GM18870 (cell line): ENCODE data around the gene LPP.

Experiments used
- ATAC-seq: cut with Tn5 transposase; IDR thresholded peaks from one replicate; pipeline ENCODE4 v1.9.1; 2021; ENCODE audit warnings: moderate library complexity; ENCODE audit not compliant: unreplicated experiment

The LPP gene

DNA sequence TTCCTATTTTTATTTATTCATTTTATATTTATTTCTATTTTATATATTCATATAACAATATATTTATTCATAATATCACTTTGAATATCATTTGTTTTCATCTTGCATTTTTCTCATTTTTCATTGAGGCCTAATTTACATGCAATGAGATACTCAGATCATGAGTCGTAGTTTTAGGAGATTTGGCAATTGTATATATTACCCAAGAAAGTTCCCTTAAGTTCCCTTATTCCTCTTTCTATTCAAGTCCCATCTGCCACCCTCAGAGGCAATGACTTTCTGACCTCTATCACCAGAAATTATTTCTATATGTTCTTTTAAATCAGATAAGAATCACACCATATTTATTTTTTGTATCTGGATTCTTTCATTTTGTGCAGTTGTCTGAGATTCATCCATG, 688.7 kb downstream of the LPP start:
- ATAC-seq: no peak

DNA sequence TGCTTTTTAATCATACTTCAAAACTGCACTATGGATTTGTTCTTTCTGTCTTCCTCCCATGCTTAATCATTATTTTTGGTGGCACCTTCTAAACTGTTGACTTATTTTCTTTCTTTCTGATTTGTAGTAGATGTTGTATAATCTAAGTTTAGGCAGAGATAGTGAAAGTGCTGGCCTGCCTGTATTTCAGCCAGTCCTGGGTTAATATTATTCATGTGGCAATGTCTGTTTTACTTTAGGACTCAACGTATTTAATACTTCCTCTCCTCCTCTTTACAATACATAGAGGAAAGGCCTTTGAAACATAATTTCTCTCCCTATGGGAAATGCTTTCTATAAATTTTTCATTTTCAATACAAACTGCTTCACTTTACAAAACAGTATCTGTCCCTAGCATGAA, 690.1 kb downstream of the LPP start:
- no peak for ATAC-seq

DNA sequence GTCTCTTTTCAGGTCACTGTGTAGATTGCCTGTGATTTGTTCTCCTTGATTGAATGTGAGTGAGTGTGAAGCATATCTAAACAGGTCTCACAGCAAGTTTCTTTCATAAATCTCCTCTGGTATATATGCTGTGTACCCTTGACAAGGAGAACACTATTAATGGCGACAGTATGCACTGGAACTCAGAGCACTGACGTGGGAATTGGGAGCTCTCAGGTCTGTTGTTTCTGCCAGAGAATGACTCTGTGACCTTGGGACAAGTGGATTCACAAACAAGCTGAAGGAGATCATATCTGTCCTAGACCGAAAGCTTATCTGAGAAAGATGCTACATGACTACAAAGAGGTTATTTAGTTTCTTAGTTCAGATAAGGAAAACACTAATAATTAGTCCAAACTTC, 691.6 kb downstream of the LPP start:
- ATAC-seq: no peak

DNA sequence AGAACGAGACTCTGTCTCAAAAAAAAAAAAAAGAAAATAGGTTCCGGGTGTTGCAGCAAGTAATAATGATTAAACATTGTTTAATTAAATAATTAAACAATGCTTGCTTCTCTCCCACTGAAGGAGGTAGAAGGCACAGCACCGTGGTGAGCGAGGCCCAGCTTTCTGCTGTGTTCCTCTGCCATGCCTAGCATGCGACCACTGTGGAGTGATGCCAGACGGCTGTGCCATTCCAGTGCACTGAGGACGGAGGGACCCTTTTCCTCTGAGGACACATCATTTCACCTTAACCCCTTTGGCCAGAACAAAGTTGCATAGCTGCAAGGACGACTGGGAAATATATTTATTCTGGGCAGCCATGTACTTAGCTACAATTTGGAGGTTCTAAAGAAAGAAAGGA, 695.0 kb downstream of the LPP start:
- no peak for ATAC-seq

DNA sequence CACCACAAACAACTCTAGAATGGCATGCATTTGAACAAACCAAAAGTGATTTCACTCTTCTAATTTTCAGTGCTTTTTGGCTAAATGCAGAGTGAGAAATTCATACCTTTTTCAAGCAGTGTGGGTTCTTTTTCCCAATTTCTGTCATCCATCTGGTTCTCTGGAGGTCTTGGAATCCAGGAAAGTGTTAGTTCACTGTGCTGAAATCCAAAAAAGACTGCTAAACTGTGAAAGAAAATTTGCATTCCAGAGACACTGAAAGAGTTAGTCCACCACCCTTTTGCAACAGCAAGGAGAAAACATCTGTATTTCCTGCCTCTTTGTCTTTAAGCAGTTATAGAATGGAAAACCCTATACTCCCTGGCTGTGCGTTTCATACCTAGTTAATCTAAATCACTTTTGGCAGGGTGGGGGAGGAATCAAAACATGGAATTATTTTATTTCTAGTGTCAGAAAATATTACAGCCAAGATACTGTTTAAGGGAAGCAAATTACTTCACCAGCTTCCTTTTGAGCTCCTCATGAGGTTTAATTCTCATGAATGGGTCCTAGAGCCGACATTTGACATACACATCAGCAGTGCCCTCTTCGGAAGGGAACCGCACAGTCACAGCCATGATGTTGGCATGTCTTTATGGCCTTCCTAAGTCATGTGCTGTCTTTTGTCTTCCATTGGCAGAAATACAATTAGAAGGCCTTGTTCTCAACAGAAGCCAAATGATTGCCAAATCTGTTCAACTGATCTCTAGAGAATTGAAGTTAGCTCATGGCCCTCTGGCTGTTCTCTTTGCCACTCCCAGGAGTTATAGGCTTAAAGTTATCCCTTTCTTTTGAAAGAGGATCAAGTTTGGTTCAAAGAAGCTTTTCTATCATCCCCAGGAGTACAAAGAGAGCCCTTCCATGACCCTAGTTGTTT, 700.2 kb downstream of the LPP start:
- no peak for ATAC-seq

DNA sequence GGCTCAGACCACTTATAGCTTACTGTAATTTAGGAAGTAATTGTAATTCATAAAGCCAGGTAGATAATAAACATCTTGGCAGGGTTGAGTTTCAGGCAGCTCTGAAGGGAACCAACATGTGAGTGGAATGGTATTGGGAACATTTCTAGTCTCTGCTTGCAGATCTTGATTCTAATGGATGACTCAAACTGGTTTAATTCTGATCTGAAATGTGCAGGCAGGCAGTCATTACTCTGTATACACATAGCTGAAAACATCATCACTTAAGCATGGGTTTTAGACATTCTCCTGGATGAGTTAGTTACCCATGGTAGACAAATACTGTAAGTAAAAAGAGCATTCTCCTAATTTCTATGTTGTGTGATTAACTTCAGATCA, 700.8 kb downstream of the LPP start:
- ATAC-seq: no peak

DNA sequence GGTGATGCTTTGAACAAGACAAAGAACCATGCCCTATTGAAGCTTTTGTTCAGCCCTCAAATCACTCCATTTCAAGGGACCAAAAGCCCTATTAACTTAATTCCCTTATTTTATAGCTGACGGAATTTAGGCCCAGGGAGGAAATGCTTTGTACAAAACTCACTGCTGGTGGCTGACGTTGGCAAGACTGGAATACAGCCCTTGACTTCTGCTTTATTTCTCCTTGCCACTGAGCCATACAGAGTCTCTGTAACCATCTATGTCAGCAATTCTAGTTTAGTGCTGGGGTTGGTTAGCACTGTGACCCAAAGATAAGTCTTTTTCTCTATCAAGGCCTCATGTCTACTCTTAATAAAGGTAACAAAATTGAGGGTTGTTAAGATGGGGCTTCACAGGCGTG, 701.7 kb downstream of the LPP start:
- ATAC-seq: no peak

DNA sequence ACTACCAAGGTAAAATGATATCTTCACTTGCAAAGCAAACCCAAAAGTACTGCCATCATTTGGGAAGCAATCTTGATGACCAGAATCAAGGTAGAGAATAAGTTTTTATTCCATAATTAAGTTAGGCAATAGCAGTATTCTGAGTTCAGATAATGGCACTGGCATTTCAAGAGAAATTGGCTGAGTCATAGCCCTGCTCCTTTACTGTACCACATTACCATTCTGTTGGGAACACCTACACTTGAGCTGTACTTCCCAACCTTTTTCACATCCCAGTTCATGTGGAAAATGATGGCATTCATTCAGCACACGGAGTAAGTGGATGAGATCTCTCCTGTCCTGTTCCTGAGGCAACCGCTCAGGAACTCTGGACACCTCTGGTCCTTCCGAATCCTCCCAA, 706.2 kb downstream of the LPP start:
- no peak for ATAC-seq

DNA sequence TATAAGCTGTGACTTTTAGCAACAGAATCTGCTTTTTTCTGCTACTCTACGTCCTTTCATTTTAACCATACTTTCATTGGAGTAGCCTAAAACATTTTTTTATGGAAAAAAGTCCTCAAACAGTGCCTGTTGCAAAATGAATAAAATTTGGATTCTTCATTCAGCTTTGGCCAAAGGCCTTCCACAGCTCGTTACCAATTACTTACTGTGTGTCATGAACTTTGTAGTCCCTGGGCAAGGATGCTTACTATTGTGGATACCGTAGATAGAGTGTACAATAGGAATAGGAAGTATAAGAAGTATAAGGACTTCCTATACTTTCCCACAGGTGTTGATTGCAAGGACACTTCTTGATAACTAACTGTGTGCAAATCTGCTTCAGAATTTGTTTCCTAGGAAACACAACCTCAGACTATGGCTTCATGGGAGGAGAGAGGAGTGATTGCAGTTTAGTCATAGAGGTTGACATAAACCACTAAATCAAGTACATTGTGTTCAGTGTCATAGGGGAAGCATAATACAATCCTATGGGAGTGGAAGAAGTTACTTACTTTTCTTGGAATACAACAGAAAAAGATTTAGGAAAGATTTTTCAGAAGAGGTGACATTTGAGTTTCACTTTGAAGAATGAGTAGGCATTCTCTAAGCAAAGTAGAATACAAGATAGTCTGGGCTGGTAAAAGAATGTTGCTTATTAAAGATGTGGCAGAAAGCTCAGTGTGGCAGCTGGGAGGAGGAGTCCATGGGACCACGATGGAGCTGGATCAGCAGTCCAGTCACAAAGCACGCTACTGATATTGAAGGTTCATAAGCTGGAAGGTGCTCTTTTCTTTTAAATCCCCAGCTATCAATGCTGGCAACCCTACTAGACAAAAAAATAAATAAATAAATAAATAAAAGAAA, 708.1 kb downstream of the LPP start:
- no peak for ATAC-seq

DNA sequence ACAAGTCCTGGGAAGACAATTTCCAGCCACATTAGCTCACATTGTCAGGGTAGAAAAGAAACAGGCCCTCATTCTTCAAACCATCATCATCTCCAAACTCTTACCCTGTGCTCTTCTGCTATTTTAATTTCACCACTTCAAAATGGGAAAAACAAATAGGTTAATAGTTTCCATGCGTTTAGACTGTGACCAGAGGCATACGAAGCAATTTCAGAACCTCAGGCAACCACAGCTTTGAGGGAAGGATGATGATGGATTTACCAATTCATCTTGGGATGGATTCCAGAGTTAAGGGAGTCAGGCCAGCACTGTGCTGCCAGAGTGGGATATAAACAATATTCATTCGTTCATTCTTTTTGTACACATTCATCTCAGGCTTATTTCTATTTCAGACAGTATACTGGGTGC, 710.0 kb downstream of the LPP start:
- ATAC-seq: no peak

DNA sequence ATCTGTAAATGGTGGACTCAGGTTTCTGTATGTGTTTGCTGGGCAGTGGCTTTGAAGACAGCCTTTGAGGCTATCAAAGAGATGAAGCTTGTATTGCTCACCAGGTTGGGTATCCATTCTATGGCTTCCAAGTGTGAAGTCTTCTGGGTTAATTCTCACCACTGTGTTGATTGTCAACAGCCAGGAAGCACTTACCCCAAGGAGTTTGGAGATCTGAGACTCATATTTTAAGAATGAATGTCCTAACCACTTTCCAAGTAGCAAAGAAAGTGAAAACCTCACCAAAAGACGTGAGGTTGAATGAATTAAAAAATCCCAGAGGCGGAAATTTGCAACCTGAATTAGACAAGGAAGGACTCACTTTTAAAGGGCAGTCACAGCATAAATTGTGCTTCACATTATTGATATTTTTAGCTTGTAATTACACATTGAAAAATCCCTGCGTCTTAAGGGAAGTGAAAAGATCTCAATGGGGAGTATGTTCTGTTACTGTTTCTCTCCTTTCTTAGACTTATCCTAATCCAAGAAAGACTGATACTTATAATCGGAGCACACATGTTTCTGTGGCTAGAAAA, 713.8 kb downstream of the LPP start:
- no peak for ATAC-seq

DNA sequence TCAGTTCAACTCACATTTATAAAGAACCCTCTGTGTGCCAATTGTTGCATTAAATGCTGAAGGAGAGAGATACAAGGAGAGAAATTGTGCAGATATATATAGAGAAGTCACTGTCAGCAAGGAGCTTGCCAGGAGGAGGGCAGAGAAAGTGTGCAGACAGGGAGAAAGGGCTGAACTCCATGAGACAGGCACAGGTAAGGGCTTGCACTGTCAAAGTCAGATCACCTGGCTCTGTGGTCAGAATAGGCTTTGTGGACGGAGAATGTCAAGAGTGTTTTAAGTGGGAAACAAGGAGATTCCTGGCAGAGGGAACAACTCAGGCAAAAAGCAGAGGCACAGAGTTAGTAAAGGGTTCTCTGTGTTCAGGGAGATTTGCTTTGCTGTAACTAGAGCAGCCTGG, 714.8 kb downstream of the LPP start:
- ATAC-seq: no peak

DNA sequence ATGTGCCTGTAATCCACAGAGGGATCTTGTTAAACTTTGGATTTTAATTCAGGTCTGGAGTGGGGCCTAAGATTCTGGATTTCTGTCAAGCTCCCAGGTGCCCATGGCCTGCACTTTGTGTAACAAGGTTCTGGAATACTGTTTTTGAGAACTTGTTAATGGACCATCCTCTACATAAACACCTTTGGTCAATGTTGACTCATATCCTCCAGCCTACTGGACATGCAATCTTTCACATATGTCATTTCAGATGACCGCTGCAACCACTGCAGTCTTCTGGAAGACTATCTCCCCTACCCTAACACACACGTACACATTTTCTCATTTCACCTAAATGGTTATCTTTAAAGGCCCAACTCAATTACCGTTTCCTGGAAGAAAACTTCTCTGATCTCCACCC, 715.7 kb downstream of the LPP start:
- no peak for ATAC-seq

DNA sequence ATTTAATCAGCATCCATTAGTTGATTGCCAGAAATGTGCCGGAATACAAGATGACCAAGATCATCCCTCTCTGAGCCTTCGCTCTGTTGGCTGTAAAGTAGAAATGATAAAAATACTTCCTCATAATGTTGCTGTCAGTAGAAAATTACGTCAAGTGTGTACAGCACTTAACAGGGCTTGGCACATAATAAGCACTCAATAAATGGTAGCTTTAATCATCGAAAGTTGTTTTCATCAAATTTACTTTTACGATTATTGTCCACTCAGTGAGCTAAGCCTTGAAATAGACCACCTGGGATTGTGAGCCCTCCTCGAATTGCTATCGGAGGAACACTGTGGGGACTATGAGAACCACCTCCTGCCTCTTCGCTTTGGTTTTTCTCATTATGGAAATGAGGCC, 716.5 kb downstream of the LPP start:
- no peak for ATAC-seq

DNA sequence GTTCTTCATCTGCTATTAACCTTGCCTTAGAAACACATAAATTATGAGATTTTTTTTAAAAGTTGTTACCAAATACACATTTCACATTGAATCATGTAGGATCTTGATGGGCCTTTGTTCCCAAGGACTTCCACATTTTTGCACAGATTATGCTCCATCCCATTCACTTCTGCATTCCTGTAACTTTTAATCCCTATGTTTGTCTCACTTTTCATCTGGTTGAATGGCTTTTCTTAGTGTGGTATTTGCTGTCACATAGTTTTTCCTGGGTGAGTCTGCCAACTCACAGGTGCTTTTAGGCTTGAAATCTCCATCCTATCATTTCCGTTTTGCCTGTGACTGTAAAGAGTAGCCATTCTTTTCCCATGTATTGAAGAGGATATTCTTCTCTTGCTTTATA, 720.6 kb downstream of the LPP start:
- no peak for ATAC-seq

DNA sequence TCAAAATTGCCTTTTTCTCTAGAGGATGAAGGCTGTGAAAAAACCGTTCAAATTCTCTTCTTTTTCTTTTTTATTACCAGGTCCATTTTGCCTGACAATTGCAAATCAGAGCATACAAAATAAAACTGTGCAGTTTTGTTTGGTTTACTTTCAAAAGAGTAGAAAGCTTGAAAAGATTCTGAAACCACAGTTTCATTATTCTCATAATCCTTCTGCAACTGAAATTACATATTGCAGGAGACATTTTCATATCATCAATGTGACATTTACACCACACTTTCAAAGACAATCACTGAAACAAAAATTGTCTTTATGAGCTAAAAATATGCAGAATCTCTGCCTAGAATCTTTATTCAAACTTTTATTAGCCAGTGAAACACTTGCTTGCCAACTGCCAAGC, 721.5 kb downstream of the LPP start:
- no peak for ATAC-seq

DNA sequence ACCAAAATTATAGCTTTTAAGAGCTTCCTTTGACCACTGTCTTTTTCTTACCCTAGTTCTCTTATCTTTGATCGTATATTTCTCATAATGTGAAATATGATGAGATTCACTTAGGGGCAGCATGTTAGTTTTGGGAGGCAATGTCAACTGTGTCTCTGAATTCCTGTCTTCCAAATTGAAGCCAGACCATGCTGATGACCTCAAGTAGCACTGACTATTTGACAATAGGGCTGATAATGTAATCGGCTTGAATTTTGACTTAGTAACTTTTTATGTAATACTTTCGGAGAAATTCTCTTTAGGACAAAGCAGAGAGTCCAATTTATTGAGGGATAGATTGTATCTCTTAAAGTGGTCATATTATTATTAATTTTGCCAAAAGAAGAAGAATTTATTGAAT, 722.4 kb downstream of the LPP start:
- ATAC-seq: no peak

DNA sequence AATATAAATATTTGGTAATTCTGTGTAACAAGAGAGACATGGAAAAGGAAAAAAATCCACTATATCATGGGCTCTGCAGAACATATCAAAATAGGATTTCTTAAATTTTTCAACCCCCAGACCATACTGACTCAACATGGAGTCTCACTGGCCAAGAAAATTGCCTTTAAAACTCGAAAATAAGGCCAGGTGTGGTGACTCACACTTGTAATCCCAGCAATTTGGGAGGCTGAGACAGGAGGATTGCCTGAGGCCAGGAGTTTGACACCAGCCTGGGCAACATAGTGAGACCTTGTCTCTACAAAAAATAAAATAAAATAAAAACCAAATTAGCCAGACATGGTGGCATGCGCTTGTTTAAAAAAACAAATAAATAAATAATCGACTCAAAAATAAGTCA, 723.4 kb downstream of the LPP start:
- ATAC-seq: no peak

DNA sequence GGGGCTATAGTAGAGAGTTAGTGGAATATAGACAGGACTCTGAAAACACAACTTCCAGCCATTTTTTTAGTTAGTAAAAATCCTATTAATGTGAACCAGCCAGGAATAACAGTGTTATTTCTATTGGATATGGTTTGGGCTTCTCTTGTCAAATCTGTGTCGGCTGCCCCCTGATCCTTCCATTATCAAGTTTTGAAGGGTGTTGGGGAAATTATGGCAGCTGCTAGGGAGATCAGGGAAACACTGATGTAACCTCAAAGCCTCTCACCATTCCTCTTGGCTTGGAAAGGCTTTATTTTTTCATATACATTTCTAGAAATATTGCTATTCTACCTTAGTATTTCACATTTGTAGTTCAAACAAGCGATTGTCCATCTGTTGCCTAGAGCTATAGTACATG, 724.1 kb downstream of the LPP start:
- ATAC-seq: no peak

DNA sequence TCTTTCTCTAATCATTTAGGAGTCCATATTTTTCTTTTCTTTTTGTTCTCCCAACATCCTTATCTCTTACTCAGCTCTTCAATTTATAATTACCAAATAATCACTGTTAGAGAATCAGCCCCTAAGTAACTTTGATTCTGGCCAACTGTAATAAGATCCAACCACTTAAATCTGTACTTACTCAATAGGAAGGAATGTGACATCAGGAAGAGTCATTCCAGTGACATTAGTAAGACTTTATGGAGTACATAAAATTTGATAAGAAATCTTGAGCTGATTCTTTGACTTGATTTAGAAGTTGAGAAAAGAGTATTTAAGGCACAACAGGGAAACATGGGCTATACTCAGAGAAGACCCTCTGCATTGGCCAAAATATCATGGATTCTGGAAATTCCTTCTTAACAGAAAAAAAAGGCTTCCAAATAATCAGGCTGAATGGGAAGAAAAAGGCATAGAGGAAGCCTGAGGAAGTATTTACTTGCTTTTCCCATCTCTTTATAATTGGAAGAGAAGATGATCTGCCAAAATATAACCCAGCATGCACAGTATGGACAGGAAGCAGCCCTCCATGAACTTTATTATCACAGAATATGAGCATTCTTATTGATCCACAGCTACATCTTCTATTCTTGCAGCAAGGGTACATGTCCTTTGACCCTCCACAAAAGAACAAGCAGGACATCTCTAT, 728.1 kb downstream of the LPP start:
- no peak for ATAC-seq
